BJ (cell line): ENCODE data around the gene COX7A1. TPM values are rescaled to one million over a fixed set of nuclear protein-coding genes. Genes with fewer than 3 reads are reported as not detected.
"Not testable (repeated sequence)": the region's sequence is repeated elsewhere in the genome, so short reads cannot be mapped to it uniquely, and the experiment has no call there.

Experiments
- CTCF ChIA-PET: fragments of 350-600 bp; formaldehyde crosslinking; extraction: SDS; loops from one replicate; lab custom pipeline; 2021; ENCODE audit warnings: antibody characterized with exemption, inconsistent platforms; lab: Yijun Ruan, JAX
- POLR2A ChIA-PET: fragments of 300-600 bp; sonication (Branson Sonifier 250); formaldehyde crosslinking; extraction: SDS; loops from one replicate; lab custom pipeline; 2021; ENCODE audit warnings: antibody characterized with exemption; lab: Charles Lee
- DNase-seq: peaks from one replicate; pipeline ENCODE4 v3.0.0-alpha.2; 2011; ENCODE audit warnings: low read depth
- H3K27me3 ChIP-seq: 2 replicates; pipeline ENCODE4 v1.6.0; 2011; ENCODE audit warnings: low read length; ENCODE audit not compliant: control insufficient read depth, insufficient read depth
- H3K36me3 ChIP-seq: 2 replicates; pipeline ENCODE4 v1.5.1; 2011; ENCODE audit warnings: low read length; ENCODE audit not compliant: control insufficient read depth, insufficient read depth
- H3K4me3 ChIP-seq: 2 replicates; pipeline ENCODE4 v1.5.1; 2011; ENCODE audit warnings: low read depth, mild to moderate bottlenecking, control low read depth, low read length
- CTCF ChIP-seq: IDR thresholded peaks from 2 replicates; pipeline ENCODE4 v1.5.1; 2011; ENCODE audit warnings: low read depth, mild to moderate bottlenecking, control low read depth, inconsistent platforms, low read length, moderate library complexity; ENCODE audit not compliant: insufficient read depth
- polyA minus RNA-seq: library from RNA; depleted of rRNA, polyadenylated mRNA; stranded (reverse); fragments of >200 nt; gene quantifications from 2 replicates; pipeline ENCODE4 v1.2.3, GENCODE V29; 2011; rRNA and poly(A)+ RNA removed
- polyA plus RNA-seq: library from polyadenylated mRNA; depleted of rRNA; stranded (reverse); fragments of >200 nt; gene quantifications from 2 replicates; pipeline ENCODE4 v1.2.3, GENCODE V29; 2011; rRNA removed

COX7A1 gene
- polyA plus RNA-seq (193 and 569 TPM in 2 replicates), polyA minus RNA-seq (6.9 and 20.6 TPM in 2 replicates)

GRCh38 chr19:36152352-36153091 is at the start of gene COX7A1:
Gene COX7A1 (minus strand): TSS chr19:36152447. CDS start chr19:36152407, 40 bp downstream.
- H3K36me3 ChIP-seq: peaks cover 11% of the 10 kb centered on the region
- ChIA-PET POLR2A (interaction anchor here (0.5 to 0.6 kb wide), 2 partner anchors 38 to 99 kb away, joined by 3 to 6 read pairs; partner anchors contain the start of gene POLR2I), CTCF (interaction anchor here (1.1 to 2.6 kb wide), 4 partner anchors 17 to 92 kb away, joined by 3 to 16 read pairs (median 10); no protein-coding TSS in a partner anchor)
- no peak for DNase-seq
- TF ChIP-seq CTCF: no peak
- peak within 1 kb of the TSS; percentile 46 for H3K4me3 ChIP-seq
- H3K27me3 ChIP-seq: no peaks in the 10 kb centered on the region

DNA sequence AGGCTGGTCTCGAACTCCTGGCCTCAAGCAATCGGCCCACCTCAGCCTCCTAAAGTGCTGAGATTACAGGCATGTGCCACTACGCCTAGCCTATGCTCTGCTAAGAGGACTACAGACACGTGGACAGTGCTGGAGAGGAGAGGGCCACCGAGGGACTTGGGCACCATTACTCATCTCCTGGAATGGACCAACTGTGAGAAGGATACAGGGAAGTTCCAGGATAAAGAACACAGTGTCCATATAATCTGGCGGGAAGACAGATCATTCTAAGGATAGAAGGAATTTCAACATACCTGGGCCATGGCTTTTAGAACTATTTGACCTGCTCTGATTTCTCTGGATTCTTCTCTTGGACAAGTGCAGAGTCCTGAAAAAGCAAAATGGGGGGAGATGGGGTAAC is 49.4 kb upstream of the COX7A1 start:
- POLR2A ChIA-PET: no interaction called here
- TF ChIP-seq CTCF: no peak
- H3K27me3 ChIP-seq: no peaks in the 10 kb centered on the region
- CTCF ChIA-PET: no interaction called here
- no peaks in the 10 kb centered on the region for H3K36me3 ChIP-seq
- DNase-seq: no peak
- no peak overlapping the region for H3K4me3 ChIP-seq

DNA sequence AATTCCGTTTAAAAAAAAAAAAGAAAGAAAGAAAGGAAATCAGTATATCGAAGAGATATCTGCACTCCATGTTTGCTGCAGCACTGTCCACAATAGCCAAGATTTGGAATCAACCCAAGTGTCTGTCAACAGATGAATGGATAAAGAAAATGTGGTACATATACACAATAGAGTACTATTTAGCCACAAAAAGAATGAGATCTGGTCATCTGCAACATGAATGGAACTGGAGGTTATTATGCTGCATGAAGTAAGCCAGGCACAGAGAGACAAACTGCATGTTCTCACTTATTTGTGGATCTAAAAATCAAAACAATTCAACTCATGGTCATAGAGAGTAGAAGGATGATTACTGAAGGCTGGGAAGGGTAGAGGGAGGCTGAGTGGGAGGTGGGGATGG is 45.9 kb upstream of the COX7A1 start:
- ChIA-PET CTCF (no interaction called here), POLR2A (no interaction called here)
- Histone ChIP-seq H3K36me3 (0 out of 2 replicates have a peak, but pooled peaks cover 4% of the 10 kb centered on the region), H3K4me3 (no peak overlapping the region), H3K27me3 (no peaks in the 10 kb centered on the region)
- no peak for DNase-seq
- TF ChIP-seq CTCF: no peak

DNA sequence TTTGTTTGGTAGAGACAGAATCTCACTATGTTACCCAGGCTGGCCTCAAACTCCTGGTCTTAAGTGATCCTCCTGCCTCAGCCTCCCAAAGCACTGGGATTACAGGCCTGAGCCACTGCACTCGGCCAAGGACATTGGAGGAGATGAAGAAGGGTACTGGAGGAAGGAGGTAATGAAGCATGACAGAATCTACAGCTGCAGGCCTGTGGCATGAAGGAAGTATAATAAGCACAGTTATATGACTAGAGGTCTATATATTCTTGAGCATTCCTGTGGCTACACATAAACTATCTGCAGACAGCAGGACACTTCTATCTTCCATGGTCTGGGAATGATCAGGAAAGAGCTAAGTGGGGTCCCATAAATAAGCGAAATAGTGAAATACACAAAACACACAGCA is 44.0 kb upstream of the COX7A1 start:
- ChIA-PET CTCF (no interaction called here), POLR2A (no interaction called here)
- Histone ChIP-seq H3K4me3 (no peak overlapping the region), H3K36me3 (0 out of 2 replicates have a peak, but pooled peaks cover 4% of the 10 kb centered on the region), H3K27me3 (no peaks in the 10 kb centered on the region)
- TF ChIP-seq CTCF: no peak
- no peak for DNase-seq

- POLR2A ChIA-PET, H3K27me3 ChIP-seq, H3K36me3 ChIP-seq, DNase-seq, H3K4me3 ChIP-seq: not testable (repeated sequence)
- CTCF ChIA-PET: interaction anchor here (0.6 to 1.2 kb wide), 2 partner anchors 24 to 256 kb away, joined by 4 to 5 read pairs; no protein-coding TSS in a partner anchor
These were observed 34.5 kb upstream of the COX7A1 start for GRCh38 chr19:36186722-36187121.
